Testis (tissue), 2 donors: ENCODE results near the gene NLRP4.
A peak's percentile ranks its signal among the peaks of the same experiment; 100 is the strongest.

ENCODE experiments used
- POLR2A ChIP-seq: fragments of 450-650 bp; IDR thresholded peaks from one replicate; pipeline ENCODE4 v1.6.1; 2017; ENCODE audit warnings: antibody characterized with exemption, mild to moderate bottlenecking, moderate library complexity
- TF ChIP-seq, protein P1 (sequence below), 3 experiments: fragments of 450-650 bp in 2 of 3; fragments of 200-600 bp in 1 of 3; sonication (generic) in 1 of 3; IDR thresholded peaks; one replicate each; pipeline ENCODE4 v1.5.1; 2016 to 2019; ENCODE audit warnings: antibody characterized with exemption in 3 of 3, mild to moderate bottlenecking in 2 of 3, moderate library complexity in 1 of 3

DNA sequence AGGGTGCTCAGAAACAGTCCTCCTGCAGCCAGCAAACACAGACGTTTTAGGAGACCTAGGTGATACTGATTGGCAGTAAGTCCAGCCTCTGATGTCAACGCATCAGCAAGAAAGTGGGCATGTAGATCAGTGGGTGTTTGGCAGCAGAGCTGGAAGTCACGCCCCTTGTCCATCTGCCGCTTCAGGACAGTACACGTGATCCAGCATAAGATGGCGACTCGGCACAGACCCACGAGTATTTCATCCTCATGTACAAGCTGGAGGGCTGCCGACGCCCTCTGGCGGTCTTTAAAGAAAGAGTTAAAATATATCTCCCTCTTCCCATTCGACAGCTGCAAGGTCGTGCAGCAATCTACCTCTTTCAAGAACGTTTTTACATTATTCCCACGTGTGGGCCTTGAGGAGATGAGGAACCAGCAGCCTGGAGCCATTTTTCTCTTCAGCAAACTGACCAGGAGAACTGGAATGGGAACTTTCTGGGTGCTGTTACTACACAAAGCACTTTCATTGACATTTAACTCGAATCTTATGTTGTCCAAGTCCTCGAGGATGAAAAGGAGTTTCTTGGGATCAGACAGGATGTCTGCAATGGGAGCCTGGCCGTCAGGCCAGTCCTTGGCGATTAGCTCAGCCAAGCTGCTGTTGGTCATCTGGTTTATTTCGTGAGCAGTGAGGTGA is 26.8 kb upstream of the NLRP4 start:
- no peak for TF ChIP-seq POLR2A
- TF ChIP-seq, protein P1, sequence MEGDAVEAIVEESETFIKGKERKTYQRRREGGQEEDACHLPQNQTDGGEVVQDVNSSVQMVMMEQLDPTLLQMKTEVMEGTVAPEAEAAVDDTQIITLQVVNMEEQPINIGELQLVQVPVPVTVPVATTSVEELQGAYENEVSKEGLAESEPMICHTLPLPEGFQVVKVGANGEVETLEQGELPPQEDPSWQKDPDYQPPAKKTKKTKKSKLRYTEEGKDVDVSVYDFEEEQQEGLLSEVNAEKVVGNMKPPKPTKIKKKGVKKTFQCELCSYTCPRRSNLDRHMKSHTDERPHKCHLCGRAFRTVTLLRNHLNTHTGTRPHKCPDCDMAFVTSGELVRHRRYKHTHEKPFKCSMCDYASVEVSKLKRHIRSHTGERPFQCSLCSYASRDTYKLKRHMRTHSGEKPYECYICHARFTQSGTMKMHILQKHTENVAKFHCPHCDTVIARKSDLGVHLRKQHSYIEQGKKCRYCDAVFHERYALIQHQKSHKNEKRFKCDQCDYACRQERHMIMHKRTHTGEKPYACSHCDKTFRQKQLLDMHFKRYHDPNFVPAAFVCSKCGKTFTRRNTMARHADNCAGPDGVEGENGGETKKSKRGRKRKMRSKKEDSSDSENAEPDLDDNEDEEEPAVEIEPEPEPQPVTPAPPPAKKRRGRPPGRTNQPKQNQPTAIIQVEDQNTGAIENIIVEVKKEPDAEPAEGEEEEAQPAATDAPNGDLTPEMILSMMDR (IDR thresholded peaks at IDR 0.05): peak; percentile 50 to 65 (median 56)
